Stomach (tissue), 4 donors: ENCODE measurements around the gene VDR.

Experiments used
- EP300 ChIP-seq: sonication (generic); formaldehyde crosslinking; IDR thresholded peaks from one replicate; pipeline ENCODE4 v1.6.1; 2017; ENCODE audit warnings: antibody characterized with exemption
- POLR2A ChIP-seq, 4 donors: fragments of 450-650 bp; IDR thresholded peaks; one replicate each; pipeline ENCODE4 v1.6.1; 2016; ENCODE audit warnings: antibody characterized with exemption in 4 of 4, control low read depth in 2 of 4, mild to moderate bottlenecking in 1 of 4, moderate library complexity in 1 of 4
- TF ChIP-seq, protein P1 (sequence below), 7 experiments: fragments of 450-650 bp in 4 of 7; fragments of 200-600 bp in 3 of 7; sonication (generic) in 3 of 7; IDR thresholded peaks; one replicate each; pipeline ENCODE4 v1.5.1; 2016 to 2019; ENCODE audit warnings: antibody characterized with exemption in 7 of 7, control low read depth in 2 of 7, mild to moderate bottlenecking in 1 of 7

DNA sequence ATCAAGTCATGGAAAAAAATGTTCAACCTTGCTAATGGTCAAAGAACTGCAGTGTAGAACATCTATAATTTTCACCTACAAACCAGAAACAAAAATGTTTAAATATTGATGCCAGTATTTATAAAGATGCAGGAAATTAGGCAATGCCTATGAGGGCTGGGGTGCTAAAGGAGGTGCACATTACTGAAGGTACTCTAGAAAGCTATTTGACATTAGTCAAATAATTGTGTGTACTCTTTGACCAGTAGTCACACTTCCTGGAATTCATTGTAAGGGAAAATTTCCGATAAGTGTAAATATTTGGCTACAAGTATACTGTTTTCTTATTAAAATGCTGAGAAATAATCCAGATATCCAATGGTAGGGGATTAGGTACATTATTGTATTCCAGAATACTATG is 48.7 kb downstream of the VDR start:
- TF ChIP-seq, protein P1, sequence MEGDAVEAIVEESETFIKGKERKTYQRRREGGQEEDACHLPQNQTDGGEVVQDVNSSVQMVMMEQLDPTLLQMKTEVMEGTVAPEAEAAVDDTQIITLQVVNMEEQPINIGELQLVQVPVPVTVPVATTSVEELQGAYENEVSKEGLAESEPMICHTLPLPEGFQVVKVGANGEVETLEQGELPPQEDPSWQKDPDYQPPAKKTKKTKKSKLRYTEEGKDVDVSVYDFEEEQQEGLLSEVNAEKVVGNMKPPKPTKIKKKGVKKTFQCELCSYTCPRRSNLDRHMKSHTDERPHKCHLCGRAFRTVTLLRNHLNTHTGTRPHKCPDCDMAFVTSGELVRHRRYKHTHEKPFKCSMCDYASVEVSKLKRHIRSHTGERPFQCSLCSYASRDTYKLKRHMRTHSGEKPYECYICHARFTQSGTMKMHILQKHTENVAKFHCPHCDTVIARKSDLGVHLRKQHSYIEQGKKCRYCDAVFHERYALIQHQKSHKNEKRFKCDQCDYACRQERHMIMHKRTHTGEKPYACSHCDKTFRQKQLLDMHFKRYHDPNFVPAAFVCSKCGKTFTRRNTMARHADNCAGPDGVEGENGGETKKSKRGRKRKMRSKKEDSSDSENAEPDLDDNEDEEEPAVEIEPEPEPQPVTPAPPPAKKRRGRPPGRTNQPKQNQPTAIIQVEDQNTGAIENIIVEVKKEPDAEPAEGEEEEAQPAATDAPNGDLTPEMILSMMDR (IDR thresholded peaks at IDR 0.05): no peak
- TF ChIP-seq POLR2A (IDR thresholded peaks at IDR 0.05) (no peak), EP300 (no peak)
